ENCODE data around the gene ELF2.

DNA sequence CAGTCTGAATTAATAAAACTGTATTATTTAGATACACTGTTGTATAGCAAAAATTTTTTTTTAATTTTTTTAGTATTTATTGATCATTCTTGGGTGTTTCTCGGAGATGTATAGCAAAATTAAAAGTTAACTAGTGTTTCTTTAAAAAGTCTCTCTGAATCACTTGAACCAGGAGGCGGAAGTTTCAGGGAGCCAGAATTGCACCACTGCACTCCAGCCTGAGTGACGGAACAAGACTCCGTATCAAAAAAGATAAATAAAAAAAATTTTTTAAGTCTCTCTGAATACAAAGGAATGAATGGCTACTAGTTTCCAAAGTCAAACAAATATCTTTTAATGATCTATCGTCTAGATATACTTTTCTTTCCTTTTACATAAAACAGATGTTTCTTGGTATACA is 64.4 kb downstream of the ELF2 start:
- TF ChIP-seq, protein P1, sequence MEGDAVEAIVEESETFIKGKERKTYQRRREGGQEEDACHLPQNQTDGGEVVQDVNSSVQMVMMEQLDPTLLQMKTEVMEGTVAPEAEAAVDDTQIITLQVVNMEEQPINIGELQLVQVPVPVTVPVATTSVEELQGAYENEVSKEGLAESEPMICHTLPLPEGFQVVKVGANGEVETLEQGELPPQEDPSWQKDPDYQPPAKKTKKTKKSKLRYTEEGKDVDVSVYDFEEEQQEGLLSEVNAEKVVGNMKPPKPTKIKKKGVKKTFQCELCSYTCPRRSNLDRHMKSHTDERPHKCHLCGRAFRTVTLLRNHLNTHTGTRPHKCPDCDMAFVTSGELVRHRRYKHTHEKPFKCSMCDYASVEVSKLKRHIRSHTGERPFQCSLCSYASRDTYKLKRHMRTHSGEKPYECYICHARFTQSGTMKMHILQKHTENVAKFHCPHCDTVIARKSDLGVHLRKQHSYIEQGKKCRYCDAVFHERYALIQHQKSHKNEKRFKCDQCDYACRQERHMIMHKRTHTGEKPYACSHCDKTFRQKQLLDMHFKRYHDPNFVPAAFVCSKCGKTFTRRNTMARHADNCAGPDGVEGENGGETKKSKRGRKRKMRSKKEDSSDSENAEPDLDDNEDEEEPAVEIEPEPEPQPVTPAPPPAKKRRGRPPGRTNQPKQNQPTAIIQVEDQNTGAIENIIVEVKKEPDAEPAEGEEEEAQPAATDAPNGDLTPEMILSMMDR (conservative IDR thresholded peaks at IDR 0.05; ENCODE audit: low read length), result no peak
- no peak for TF ChIP-seq EZH2phosphoT487 (IDR thresholded peaks at IDR 0.05; ENCODE audit: borderline replicate concordance)
